ENCODE measurements around the gene ADAM33.

ADAM33 gene

DNA sequence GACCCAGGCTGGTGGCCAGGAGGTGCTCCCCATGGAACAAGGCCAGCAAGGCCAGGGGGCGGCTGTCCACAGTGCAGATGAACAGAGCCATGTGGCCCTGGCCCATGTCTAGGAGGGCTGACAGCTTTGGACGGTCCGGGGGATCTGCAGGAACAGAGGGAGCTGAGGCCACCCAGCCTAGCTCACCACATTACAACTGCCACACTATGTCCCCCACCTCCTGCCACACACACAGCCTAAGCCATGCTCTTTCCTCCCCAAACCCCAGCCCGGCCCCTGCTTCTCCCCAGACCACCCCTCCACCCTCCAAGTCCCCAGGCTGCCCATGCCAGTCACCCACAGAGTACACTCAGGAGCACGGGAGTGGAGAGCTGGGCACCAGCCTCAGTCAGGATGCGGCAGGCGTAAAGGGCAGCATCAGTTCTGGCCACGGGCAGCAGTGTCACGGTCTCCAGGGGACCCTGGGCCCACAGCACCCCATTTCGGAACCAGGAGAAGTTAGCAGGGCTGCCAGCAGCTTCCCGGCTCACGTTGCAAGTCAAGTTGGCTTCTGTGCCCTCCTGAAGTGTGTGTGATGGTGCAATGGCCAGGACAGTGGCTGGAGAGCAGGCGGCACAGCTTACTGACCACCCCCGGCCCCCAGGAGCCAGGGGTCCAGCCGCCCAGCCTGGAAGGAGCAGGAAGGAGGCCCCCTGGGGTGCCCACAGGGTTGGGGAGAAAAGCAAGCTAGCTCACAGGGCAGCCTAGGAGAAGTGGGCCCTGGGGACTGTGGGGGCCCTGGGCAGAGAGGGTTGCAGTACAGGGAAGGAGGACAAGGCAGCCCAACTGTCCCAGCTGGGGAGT, 15.2 kb upstream of the ADAM33 start:
- Histone ChIP-seq H3K4me2 (ENCODE audit: low read depth, low read length, poor library complexity, severe bottlenecking) (no peak overlapping the region), H4K20me1 (ENCODE audit: insufficient read depth, low read length, poor library complexity, severe bottlenecking) (no peaks in the 10 kb centered on the region), H2AFZ (ENCODE audit: low read length) (no peak overlapping the region), H3K4me3 (ENCODE audit: low read length, poor library complexity, severe bottlenecking) (no peak overlapping the region), H3K4me1 (ENCODE audit: insufficient read depth, low read length, poor library complexity, severe bottlenecking) (no peaks in the 10 kb centered on the region), H3K9me2 (replicated peaks; ENCODE audit: low read depth, low read length) (no peaks in the 10 kb centered on the region), H3K36me3 (ENCODE audit: insufficient read depth, low read length) (no peaks in the 10 kb centered on the region), H3K9me3 (ENCODE audit: insufficient read depth, low read depth, low read length) (no peaks in the 10 kb centered on the region), H3K9ac (ENCODE audit: low read depth, low read length, poor library complexity, severe bottlenecking) (no peak overlapping the region), H3K79me2 (ENCODE audit: insufficient read depth, low read length) (no peaks in the 10 kb centered on the region), H3K27me3 (ENCODE audit: insufficient read depth, low read length, poor library complexity, severe bottlenecking) (no peaks in the 10 kb centered on the region), H3F3A (ENCODE audit: low read depth) (no peaks in the 10 kb centered on the region)
- TF ChIP-seq, protein P1, sequence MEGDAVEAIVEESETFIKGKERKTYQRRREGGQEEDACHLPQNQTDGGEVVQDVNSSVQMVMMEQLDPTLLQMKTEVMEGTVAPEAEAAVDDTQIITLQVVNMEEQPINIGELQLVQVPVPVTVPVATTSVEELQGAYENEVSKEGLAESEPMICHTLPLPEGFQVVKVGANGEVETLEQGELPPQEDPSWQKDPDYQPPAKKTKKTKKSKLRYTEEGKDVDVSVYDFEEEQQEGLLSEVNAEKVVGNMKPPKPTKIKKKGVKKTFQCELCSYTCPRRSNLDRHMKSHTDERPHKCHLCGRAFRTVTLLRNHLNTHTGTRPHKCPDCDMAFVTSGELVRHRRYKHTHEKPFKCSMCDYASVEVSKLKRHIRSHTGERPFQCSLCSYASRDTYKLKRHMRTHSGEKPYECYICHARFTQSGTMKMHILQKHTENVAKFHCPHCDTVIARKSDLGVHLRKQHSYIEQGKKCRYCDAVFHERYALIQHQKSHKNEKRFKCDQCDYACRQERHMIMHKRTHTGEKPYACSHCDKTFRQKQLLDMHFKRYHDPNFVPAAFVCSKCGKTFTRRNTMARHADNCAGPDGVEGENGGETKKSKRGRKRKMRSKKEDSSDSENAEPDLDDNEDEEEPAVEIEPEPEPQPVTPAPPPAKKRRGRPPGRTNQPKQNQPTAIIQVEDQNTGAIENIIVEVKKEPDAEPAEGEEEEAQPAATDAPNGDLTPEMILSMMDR (conservative IDR thresholded peaks at IDR 0.05; ENCODE audit: low read length): no peak
- no peak for TF ChIP-seq EZH2phosphoT487 (IDR thresholded peaks at IDR 0.05; ENCODE audit: borderline replicate concordance)

DNA sequence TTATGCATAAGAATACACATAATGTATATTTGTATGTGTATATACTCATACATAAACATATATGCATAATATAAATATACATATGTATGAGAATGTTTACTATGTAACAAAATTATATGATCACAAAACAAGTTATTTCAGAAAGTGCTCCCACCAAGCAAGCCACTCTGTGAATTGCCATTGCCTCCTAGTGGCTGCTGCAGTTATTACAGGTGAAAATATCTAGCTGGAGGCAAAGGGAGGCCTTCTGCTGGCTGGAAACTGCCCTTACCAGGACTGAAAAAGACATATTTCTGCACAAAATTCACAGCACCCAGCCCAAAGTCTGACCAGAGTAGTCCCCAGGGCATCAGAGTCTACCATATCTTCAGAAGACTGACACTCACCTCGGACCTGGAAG, 14.4 kb upstream of the ADAM33 start:
- H4K20me1 ChIP-seq (ENCODE audit: insufficient read depth, low read length, poor library complexity, severe bottlenecking): no peaks in the 10 kb centered on the region
- H3K4me3 ChIP-seq (ENCODE audit: low read length, poor library complexity, severe bottlenecking): no peak overlapping the region
- H3K9me3 ChIP-seq (ENCODE audit: insufficient read depth, low read depth, low read length): no peaks in the 10 kb centered on the region
- no peaks in the 10 kb centered on the region for H3K4me1 ChIP-seq (ENCODE audit: insufficient read depth, low read length, poor library complexity, severe bottlenecking)
- no peaks in the 10 kb centered on the region for H3K9me2 ChIP-seq (replicated peaks; ENCODE audit: low read depth, low read length)
- no peak overlapping the region for H3K9ac ChIP-seq (ENCODE audit: low read depth, low read length, poor library complexity, severe bottlenecking)
- TF ChIP-seq, protein P1 (conservative IDR thresholded peaks at IDR 0.05; ENCODE audit: low read length): peak; percentile 56
- TF ChIP-seq EZH2phosphoT487 (IDR thresholded peaks at IDR 0.05; ENCODE audit: borderline replicate concordance): no peak
- H3K36me3 ChIP-seq (ENCODE audit: insufficient read depth, low read length): no peaks in the 10 kb centered on the region
- H3K27me3 ChIP-seq (ENCODE audit: insufficient read depth, low read length, poor library complexity, severe bottlenecking): no peaks in the 10 kb centered on the region
- no peaks in the 10 kb centered on the region for H3F3A ChIP-seq (ENCODE audit: low read depth)
- H3K79me2 ChIP-seq (ENCODE audit: insufficient read depth, low read length): no peaks in the 10 kb centered on the region
- H2AFZ ChIP-seq (ENCODE audit: low read length): no peak overlapping the region
- H3K4me2 ChIP-seq (ENCODE audit: low read depth, low read length, poor library complexity, severe bottlenecking): no peak overlapping the region

DNA sequence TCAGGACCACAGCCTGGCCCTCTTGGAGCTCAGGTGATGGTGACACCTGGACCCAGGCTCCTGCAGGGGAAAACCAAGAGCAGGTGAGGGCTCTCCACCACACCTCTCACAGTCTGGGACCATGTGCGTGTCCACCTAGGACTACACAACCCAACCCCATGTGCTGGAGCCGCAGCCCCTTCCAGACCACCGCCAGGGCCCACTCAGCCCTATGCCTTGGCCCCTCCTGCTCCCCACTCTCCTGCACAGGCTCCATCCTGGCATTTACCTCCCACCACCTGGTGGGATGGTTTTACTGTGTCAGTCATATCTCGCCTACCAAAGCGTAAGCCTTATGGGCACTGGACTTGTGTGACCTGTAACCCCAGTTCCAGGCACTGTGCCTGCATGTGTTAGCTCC, 13.1 kb upstream of the ADAM33 start:
- Histone ChIP-seq H3K9me3 (ENCODE audit: insufficient read depth, low read depth, low read length) (no peaks in the 10 kb centered on the region), H3K4me3 (ENCODE audit: low read length, poor library complexity, severe bottlenecking) (no peak overlapping the region), H3K4me2 (ENCODE audit: low read depth, low read length, poor library complexity, severe bottlenecking) (no peak overlapping the region), H3K9me2 (replicated peaks; ENCODE audit: low read depth, low read length) (no peaks in the 10 kb centered on the region), H3K27me3 (ENCODE audit: insufficient read depth, low read length, poor library complexity, severe bottlenecking) (no peaks in the 10 kb centered on the region), H3F3A (ENCODE audit: low read depth) (no peaks in the 10 kb centered on the region), H3K36me3 (ENCODE audit: insufficient read depth, low read length) (no peaks in the 10 kb centered on the region), H3K9ac (ENCODE audit: low read depth, low read length, poor library complexity, severe bottlenecking) (no peak overlapping the region), H3K79me2 (ENCODE audit: insufficient read depth, low read length) (no peaks in the 10 kb centered on the region), H3K4me1 (ENCODE audit: insufficient read depth, low read length, poor library complexity, severe bottlenecking) (no peaks in the 10 kb centered on the region), H4K20me1 (ENCODE audit: insufficient read depth, low read length, poor library complexity, severe bottlenecking) (no peaks in the 10 kb centered on the region), H2AFZ (ENCODE audit: low read length) (no peak overlapping the region)
- TF ChIP-seq EZH2phosphoT487 (IDR thresholded peaks at IDR 0.05; ENCODE audit: borderline replicate concordance): no peak
- TF ChIP-seq, protein P1 (conservative IDR thresholded peaks at IDR 0.05; ENCODE audit: low read length): no peak
